Tibial nerve (tissue), 4 donors: ENCODE measurements around the gene VWA8. TPM values are rescaled to one million over a fixed set of nuclear protein-coding genes. Genes with fewer than 3 reads are reported as not detected.
A peak's percentile ranks its signal among the peaks of the same experiment; 100 is the strongest.
"Not testable (repeated sequence)": the region's sequence is repeated elsewhere in the genome, so short reads cannot be mapped to it uniquely, and the experiment has no call there.

ENCODE experiments used
- DNase-seq, 2 donors: peaks; one replicate each; pipeline ENCODE4 v3.0.0-alpha.2; 2019; ENCODE audit warnings: low spot score in 2 of 2
- H3K27ac ChIP-seq, 4 donors: fragments of 200-600 bp; sonication (generic) in 3 of 4; one replicate each; pipeline ENCODE4 v1.5.1; 2017 to 2019; ENCODE audit warnings: mild to moderate bottlenecking in 1 of 4
- H3K27me3 ChIP-seq, 2 donors: fragments of 200-600 bp; sonication (generic) in 1 of 2; one replicate each; pipeline versions ENCODE4 v1.5.1 to v1.6.0; 2017 to 2019
- H3K36me3 ChIP-seq, 3 donors: fragments of 200-600 bp; sonication (generic); one replicate each; pipeline ENCODE4 v1.5.1; 2018 to 2019
- H3K4me1 ChIP-seq, 4 donors: fragments of 200-600 bp; sonication (generic) in 3 of 4; one replicate each; pipeline ENCODE4 v1.5.1; 2017 to 2019
- H3K4me3 ChIP-seq, 4 donors: fragments of 200-600 bp; sonication (generic) in 3 of 4; one replicate each; pipeline ENCODE4 v1.5.1; 2017 to 2019; ENCODE audit warnings: mild to moderate bottlenecking in 1 of 4, moderate library complexity in 1 of 4
- H3K9me3 ChIP-seq, 4 donors: fragments of 200-600 bp; sonication (generic) in 3 of 4; one replicate each; pipeline ENCODE4 v1.5.1; 2017 to 2019
- CTCF ChIP-seq, 5 experiments: fragments of 200-600 bp in 3 of 5; fragments of 450-650 bp in 2 of 5; sonication (generic) in 3 of 5; IDR thresholded peaks; one replicate each; pipeline ENCODE4 v1.5.1; 2016 to 2019; ENCODE audit warnings: antibody characterized with exemption in 5 of 5, mild to moderate bottlenecking in 3 of 5, moderate library complexity in 2 of 5
- EP300 ChIP-seq, 2 donors: sonication (generic); formaldehyde crosslinking; IDR thresholded peaks; one replicate each; pipeline ENCODE4 v1.6.1; 2017; ENCODE audit warnings: antibody characterized with exemption in 2 of 2, mild to moderate bottlenecking in 1 of 2
- POLR2A ChIP-seq, 2 donors: fragments of 450-650 bp; IDR thresholded peaks; one replicate each; pipeline ENCODE4 v1.6.1; 2017; ENCODE audit warnings: antibody characterized with exemption in 2 of 2, mild to moderate bottlenecking in 2 of 2, moderate library complexity in 2 of 2
- whole genome bisulfite sequencing, 2 donors: methylation state at CpG; one replicate each; pipeline ENCODE4 v1.1.5; 2018; 5-methylcytosine and 5-hydroxymethylcytosine counted together
- total RNA-seq, 4 donors: library from RNA; depleted of rRNA; stranded (reverse); fragments of >200 nt; gene quantifications; one replicate each; pipeline ENCODE4 v1.1.0, GENCODE V29; 2016

VWA8 gene
- total RNA-seq, 4 donors from 2014 or later = 20.8 to 36.9 (median 22.4) TPM

DNA sequence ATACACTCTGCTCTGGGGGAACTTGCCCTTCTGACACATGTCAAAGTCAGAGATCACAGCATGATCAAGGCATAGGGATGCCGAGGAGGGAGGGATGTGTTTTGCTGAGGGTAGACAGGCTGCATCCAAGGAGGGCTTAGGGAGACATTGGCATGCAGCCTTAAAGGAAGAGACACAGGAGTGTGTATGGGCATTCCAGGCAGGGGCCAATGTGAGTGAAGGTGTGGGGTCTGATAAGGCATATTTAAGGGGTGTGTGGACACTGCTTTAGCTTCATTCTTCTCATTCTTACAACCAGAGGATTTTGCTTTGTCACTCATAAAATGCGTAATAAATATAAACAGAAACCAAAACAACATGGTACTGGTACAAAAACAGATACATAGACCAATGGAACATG, 310.2 kb downstream of the VWA8 start:
- Histone ChIP-seq H3K4me1 (peaks cover 0 to 52% (median 22%) of the 10 kb centered on the region in 4 donors), H3K9me3 (no peaks in the 10 kb centered on the region), H3K4me3 (no peak overlapping the region), H3K27ac (peak overlapping the region in 3 of 4 donors; percentile 28 to 82 (median 82)), H3K36me3 (no peaks in the 10 kb centered on the region), H3K27me3 (no peaks in the 10 kb centered on the region)
- 79 to 89% methylated on average over 2 of the region's 2 CpGs for WGBS, 2 donors
- no peak for DNase-seq
- no peak for TF ChIP-seq POLR2A (IDR thresholded peaks at IDR 0.05)
- no peak for TF ChIP-seq EP300 (IDR thresholded peaks at IDR 0.05)
- no peak for TF ChIP-seq CTCF (IDR thresholded peaks at IDR 0.05)

GRCh38 chr13:41649659-41650058, 311.2 kb downstream of the VWA8 start:
- TF ChIP-seq CTCF (IDR thresholded peaks at IDR 0.05) = peak in 2 of 5 experiments; percentile 17 to 20
- no peak for TF ChIP-seq POLR2A (IDR thresholded peaks at IDR 0.05)
- H3K27ac ChIP-seq = peak overlapping the region in 2 of 4 donors; percentile 82
- H3K27me3 ChIP-seq = no peaks in the 10 kb centered on the region
- DNase-seq = no peak
- H3K4me1 ChIP-seq = peaks cover 0 to 62% (median 31%) of the 10 kb centered on the region in 4 donors
- WGBS, 2 donors = 75 to 76% methylated on average over 3 of the region's 3 CpGs
- no peak overlapping the region for H3K4me3 ChIP-seq
- H3K9me3 ChIP-seq = no peaks in the 10 kb centered on the region
- H3K36me3 ChIP-seq = no peaks in the 10 kb centered on the region

DNA sequence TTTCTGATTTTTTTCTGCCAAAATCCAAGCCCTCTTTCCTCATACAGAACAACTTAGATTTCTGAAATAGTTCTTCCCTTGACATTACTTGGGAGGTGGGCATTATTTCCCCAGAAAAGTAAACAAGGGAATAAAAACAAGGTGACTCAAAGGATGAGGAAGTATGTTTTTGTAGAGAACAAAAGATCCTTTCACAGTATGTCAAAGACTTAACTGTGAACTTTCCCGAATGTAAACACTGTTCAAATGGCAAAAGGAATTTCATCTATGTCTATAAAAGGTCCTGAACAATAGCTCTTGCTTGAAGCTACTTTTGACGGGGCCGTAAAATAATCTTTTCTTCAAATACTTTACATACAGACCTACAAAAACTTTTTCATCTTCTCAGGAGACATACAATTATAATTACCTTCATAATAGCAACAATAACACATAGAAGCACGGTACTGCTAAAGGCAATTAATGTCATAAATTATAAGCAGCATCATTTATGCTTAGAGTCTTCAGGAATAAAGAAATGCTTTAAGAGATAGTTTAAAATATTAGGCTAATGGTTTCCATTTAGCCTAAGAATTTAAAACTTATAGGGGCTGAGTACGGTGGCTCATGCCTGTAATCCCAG, 312.5 kb downstream of the VWA8 start:
- Histone ChIP-seq H3K9me3 (no peaks in the 10 kb centered on the region), H3K27ac (peak overlapping the region; percentile 36 to 82 (median 68)), H3K4me3 (no peak overlapping the region), H3K36me3 (no peaks in the 10 kb centered on the region), H3K4me1 (peaks cover 0 to 74% (median 37%) of the 10 kb centered on the region in 4 donors), H3K27me3 (no peaks in the 10 kb centered on the region)
- no peak for DNase-seq
- TF ChIP-seq POLR2A (IDR thresholded peaks at IDR 0.05) (no peak), EP300 (IDR thresholded peaks at IDR 0.05) (no peak)
- WGBS, 2 donors = 33 to 37% methylated on average over 5 of the region's 5 CpGs

- H3K4me3 ChIP-seq, H3K27me3 ChIP-seq, H3K9me3 ChIP-seq, DNase-seq, H3K36me3 ChIP-seq: not testable (repeated sequence)
- Histone ChIP-seq H3K27ac (peak overlapping the region; percentile 50 to 82 (median 68)), H3K4me1 (peaks cover 0 to 81% (median 37%) of the 10 kb centered on the region in 4 donors)
- 67 to 69% methylated on average over 10 of the region's 10 CpGs for WGBS, 2 donors
Measured at GRCh38 chr13:41647699-41648313, 313.1 kb downstream of the VWA8 start.

GRCh38 chr13:41645331-41645730, 315.6 kb downstream of the VWA8 start:
- TF ChIP-seq EP300 (IDR thresholded peaks at IDR 0.05) = peak; percentile 75 to 95
- no peak for TF ChIP-seq POLR2A (IDR thresholded peaks at IDR 0.05)
- TF ChIP-seq CTCF (IDR thresholded peaks at IDR 0.05) = no peak
- H3K27ac ChIP-seq = peak overlapping the region; percentile 11 to 82 (median 63)
- H3K36me3 ChIP-seq = no peaks in the 10 kb centered on the region
- peak; percentile 36 to 66 for DNase-seq
- H3K9me3 ChIP-seq = no peaks in the 10 kb centered on the region
- H3K27me3 ChIP-seq = no peaks in the 10 kb centered on the region
- H3K4me1 ChIP-seq = peaks cover 1 to 79% (median 37%) of the 10 kb centered on the region in 4 donors
- no peak overlapping the region for H3K4me3 ChIP-seq
- WGBS, 2 donors = 9 to 14% methylated on average over 4 of the region's 4 CpGs

GRCh38 chr13:41644742-41645141, 316.2 kb downstream of the VWA8 start:
- no peaks in the 10 kb centered on the region for H3K27me3 ChIP-seq
- no peak for DNase-seq
- no peak overlapping the region for H3K4me3 ChIP-seq
- no peaks in the 10 kb centered on the region for H3K9me3 ChIP-seq
- 59 to 79% methylated on average over 1 of the region's 1 CpG for WGBS, 2 donors
- TF ChIP-seq CTCF (IDR thresholded peaks at IDR 0.05) (no peak), POLR2A (IDR thresholded peaks at IDR 0.05) (no peak), EP300 (IDR thresholded peaks at IDR 0.05) (no peak)
- no peaks in the 10 kb centered on the region for H3K36me3 ChIP-seq
- H3K27ac ChIP-seq = peak overlapping the region; percentile 11 to 82 (median 63)
- peaks cover 3 to 84% (median 37%) of the 10 kb centered on the region in 4 donors for H3K4me1 ChIP-seq
